Activated CD8-positive, alpha-beta memory T cell treated with anti-CD3 and anti-CD28 coated beads for 4 hours (primary cell): Measurements from ENCODE around the gene GALM.

Experiments
- DNase-seq, 2 donors: peaks; one replicate each; pipeline ENCODE4 v3.0.0-alpha.2; 2020; ENCODE audit warnings: low read depth in 2 of 2

The GALM gene

DNA sequence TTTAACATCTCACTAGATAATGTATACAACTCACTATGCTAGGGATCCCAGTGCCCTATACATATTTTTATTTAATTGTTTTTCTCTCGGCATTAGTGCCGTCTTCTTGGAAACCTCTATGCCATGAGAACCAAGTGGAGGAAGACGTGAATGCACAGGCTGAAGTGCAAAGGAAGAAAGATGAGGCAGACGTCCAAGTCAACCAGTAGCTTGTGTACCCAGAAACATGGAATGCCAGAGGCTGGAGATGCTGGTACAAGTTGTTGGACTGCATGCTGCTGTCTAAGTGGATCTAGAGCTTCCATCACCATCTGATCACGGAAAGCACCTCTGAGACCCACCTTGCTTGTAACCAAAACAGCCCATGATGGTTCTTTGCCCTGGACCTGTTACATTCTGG, 99.6 kb downstream of the GALM start:
- no peak for DNase-seq

DNA sequence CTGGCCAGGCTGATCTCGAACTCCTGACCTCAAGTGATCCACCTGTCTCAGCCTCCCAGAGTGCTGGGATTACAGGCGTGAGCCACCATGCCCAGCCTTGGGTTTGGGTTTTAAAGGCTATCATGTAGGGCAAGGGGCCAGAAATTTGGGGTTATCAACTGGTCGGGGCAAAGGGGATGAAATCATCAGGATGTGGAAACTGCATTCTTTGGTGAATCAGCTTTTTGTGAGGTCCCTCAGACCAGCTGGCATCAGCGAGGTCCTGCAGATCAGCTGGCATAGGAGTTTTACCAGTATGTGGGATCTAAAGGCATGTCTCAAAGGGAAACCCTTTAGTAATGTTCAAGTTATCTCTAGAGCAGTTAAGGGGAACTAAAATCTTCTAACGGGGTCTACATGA, 105.7 kb downstream of the GALM start:
- DNase-seq = no peak

DNA sequence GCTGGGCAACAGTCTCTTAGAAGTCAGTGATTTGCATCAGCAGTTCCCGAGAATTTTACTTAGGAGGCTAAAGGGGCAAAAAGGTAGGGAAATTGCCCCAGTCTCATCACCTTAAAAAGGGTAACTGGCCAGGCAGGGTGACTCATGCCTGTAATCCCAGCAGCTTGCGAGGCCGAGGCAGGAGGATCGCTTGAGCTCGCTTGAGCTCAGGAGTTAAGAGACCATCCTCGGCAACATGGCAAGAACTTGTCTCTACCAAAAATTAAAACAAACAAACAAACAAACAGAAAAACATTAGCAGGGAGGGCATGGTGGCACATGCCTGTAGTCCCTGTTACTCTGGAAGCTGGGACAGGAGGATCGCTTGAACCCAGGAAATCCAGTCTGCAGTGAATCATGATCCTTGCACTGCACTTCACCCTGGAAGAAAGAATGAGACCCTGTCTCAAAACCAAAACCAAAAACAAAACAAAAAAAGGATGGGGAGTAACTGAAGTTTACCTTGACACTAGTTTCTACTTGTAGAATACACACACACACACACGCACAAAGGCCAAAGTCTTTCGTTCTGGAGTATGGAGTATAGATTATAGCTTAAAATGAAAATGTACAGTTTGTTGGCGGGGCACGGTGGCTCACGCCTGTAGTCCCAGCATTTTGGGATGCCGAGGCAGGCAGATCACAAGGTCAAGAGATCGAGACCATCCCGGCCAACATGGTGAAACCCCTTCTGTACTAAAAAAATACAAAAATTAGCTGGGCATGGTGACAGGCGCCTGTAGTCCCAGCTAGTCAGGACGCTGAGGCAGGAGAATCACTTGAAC, 109.4 kb downstream of the GALM start:
- DNase-seq = no peak

DNA sequence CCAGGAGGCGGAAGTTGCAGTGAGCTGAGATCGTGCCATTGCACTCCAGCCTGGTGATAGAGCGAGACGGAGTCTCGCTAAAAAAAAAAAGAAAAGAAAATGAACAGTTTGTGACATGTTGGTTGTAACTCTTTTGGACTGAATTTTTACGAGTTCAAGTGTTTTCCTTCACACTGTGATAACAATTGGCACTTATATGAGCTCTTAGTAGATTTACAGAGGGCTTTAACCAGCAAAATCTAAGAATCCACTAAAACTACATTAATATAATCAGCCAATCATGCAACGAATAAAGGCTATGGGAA, 110.0 kb downstream of the GALM start:
- DNase-seq = no peak

DNA sequence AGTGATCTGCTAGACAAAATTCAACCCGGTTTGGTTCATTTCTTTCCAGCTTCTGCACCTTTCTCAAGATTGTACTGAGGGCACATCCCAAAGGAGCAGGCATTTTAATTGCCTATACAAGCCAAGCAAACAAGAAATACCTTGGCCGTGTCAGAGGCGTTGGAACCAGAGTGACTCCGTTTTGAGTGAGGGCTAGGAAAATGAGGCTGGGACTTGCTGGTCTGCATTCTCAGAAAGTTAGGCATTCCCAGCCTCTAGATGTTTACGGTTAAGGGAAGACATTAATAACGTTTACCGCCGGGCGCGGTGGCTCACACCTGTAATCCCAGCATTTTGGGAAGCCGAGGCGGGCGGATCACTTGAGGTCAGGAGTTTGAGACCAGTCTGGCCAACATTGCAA, 110.6 kb downstream of the GALM start:
- no peak for DNase-seq

DNA sequence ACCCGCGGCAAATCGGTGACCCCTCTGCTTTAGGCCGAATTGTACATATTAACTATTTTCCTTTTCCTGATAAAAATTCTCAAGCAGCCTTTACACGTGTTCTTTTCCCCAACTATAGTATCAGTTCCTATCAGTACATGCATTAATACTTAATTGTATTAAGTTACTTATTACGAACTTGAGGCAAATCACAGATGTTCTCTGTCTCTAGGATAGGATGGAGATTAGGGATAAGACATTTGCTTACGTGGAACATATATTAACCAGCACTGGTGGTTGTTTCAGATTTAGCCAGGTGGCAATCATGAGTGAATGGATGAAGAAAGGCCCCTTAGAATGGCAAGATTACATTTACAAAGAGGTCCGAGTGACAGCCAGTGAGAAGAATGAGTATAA, 112.8 kb downstream of the GALM start:
- DNase-seq = no peak

DNA sequence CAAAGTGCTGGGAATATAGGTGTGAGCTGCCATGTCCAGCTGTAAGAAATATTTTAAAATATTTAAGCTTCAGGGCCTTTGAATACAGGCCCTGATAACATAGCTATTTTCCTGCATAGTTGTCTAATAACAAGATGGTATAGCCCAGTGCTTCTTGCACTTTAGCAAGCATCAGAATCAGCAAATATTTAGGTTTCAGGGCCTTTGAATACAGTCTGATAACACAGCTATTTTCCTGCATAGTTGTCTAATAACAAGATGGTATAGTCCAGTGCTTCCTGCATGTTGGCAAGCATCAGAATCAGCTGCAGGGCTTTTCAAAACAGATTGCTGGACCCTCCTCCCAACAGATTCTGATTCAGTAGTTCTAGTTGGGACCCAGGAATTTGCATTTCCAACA, 117.7 kb downstream of the GALM start:
- DNase-seq = no peak
